ENCODE measurements around the gene EWSR1.

The EWSR1 gene

DNA sequence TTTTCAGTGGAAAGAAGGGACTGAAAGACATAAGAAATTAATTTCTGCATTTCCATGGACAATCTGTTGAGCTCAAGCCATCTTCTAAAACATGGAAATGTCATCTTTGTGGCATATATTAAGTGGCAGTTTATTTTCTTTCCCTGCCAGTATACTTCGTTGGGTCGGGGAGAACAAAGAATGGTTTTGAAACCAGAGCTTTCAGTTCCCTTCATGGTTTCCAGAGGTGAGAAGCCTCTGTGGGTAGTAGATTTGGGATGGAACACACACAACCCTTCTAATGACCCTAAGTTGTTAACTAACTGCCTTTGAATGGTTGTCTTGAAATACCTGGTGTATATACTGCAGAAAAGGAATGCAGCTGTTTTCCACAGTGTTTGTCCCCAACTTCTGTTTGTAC, 20.8 kb downstream of the EWSR1 start:
- H3K4me1 ChIP-seq (ENCODE audit: control insufficient read depth, insufficient read depth, low read length) = no peaks in the 10 kb centered on the region
- no peaks in the 10 kb centered on the region for H3K9me3 ChIP-seq (ENCODE audit: control insufficient read depth, low read length)
- no peak overlapping the region for H3K4me3 ChIP-seq (ENCODE audit: low read length)
- no peaks in the 10 kb centered on the region for H3K27me3 ChIP-seq (ENCODE audit: control insufficient read depth, insufficient read depth, low read length)
- H3K36me3 ChIP-seq (ENCODE audit: control insufficient read depth, insufficient read depth, low read length) = peaks cover 23% of the 10 kb centered on the region
- no peak overlapping the region for H3K9ac ChIP-seq (ENCODE audit: low read length)

DNA sequence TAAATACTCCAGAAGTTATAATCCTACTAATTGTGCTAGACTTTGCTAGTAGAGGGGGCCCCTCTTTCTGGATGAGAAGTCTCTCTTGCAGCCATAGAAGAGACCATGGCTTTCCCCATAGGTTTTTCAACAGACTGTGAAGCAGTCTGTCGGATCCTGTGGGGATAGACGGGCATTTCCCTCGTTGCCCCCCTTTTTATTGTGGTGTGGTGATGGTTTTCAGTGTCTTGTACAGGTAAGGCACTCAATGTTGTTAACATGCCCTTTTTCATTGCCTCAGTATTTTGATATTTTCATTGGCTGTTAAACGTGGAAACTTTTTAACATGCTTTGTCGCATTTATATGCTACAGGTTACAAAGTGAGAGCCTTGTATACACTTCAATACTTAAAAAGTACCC, 22.0 kb downstream of the EWSR1 start:
- Histone ChIP-seq H3K4me3 (ENCODE audit: low read length) (no peak overlapping the region), H3K9me3 (ENCODE audit: control insufficient read depth, low read length) (no peaks in the 10 kb centered on the region), H3K4me1 (ENCODE audit: control insufficient read depth, insufficient read depth, low read length) (no peaks in the 10 kb centered on the region), H3K36me3 (ENCODE audit: control insufficient read depth, insufficient read depth, low read length) (peaks cover 12% of the 10 kb centered on the region), H3K27me3 (ENCODE audit: control insufficient read depth, insufficient read depth, low read length) (no peaks in the 10 kb centered on the region), H3K9ac (ENCODE audit: low read length) (no peak overlapping the region)

DNA sequence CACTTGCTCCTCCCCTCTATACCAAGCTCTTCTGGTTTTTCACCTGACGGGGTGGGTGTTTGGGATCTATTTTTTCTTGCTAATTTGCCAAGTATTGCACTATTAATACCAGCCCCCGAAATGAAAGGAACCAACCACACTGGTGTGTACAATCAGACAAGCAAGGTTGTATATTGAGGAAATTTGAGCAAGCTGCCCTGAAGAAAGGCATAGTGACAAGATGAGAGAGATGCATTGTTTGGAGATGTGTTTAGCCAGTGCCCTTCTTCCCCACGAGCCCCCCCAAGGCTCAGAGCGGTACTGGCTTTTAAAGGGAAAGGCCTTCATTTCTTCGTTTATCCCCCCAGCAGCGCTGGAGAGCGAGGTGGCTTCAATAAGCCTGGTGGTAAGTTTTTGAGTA, 23.1 kb downstream of the EWSR1 start:
- H3K9me3 ChIP-seq (ENCODE audit: control insufficient read depth, low read length) = no peaks in the 10 kb centered on the region
- H3K36me3 ChIP-seq (ENCODE audit: control insufficient read depth, insufficient read depth, low read length) = peaks cover 22% of the 10 kb centered on the region
- H3K4me3 ChIP-seq (ENCODE audit: low read length) = no peak overlapping the region
- no peak overlapping the region for H3K9ac ChIP-seq (ENCODE audit: low read length)
- no peaks in the 10 kb centered on the region for H3K4me1 ChIP-seq (ENCODE audit: control insufficient read depth, insufficient read depth, low read length)
- no peaks in the 10 kb centered on the region for H3K27me3 ChIP-seq (ENCODE audit: control insufficient read depth, insufficient read depth, low read length)

- no peak overlapping the region for H3K4me3 ChIP-seq (ENCODE audit: low read length)
- no peaks in the 10 kb centered on the region for H3K27me3 ChIP-seq (ENCODE audit: control insufficient read depth, insufficient read depth, low read length)
- H3K36me3 ChIP-seq (ENCODE audit: control insufficient read depth, insufficient read depth, low read length) = peaks cover 32% of the 10 kb centered on the region
- no peaks in the 10 kb centered on the region for H3K4me1 ChIP-seq (ENCODE audit: control insufficient read depth, insufficient read depth, low read length)
- no peak overlapping the region for H3K9ac ChIP-seq (ENCODE audit: low read length)
- no peaks in the 10 kb centered on the region for H3K9me3 ChIP-seq (ENCODE audit: control insufficient read depth, low read length)
Measured at GRCh38 chr22:29292379-29292778, 24.3 kb downstream of the EWSR1 start.

DNA sequence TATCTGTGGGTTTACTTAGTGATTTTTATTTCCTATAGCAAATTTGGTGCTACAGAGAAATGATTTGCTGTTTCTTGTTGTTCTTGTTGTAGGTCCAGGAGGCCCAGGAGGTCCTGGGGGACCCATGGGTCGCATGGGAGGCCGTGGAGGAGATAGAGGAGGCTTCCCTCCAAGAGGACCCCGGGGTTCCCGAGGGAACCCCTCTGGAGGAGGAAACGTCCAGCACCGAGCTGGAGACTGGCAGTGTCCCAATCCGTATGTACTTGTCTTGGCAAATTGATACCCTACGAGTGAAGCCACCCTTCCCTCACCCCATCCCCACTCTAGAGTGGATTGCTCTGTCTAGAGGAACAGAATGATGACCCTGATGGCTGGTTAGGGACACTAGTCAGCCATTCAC, 30.6 kb downstream of the EWSR1 start:
- Histone ChIP-seq H3K36me3 (ENCODE audit: control insufficient read depth, insufficient read depth, low read length) (peaks cover 45% of the 10 kb centered on the region), H3K4me1 (ENCODE audit: control insufficient read depth, insufficient read depth, low read length) (peaks cover 10% of the 10 kb centered on the region), H3K9me3 (ENCODE audit: control insufficient read depth, low read length) (no peaks in the 10 kb centered on the region), H3K27me3 (ENCODE audit: control insufficient read depth, insufficient read depth, low read length) (no peaks in the 10 kb centered on the region), H3K9ac (ENCODE audit: low read length) (no peak overlapping the region), H3K4me3 (ENCODE audit: low read length) (no peak overlapping the region)

GRCh38 chr22:29299136-29299900, 31.2 kb downstream of the EWSR1 start:
- Histone ChIP-seq H3K9me3 (ENCODE audit: control insufficient read depth, low read length) (no peaks in the 10 kb centered on the region), H3K36me3 (ENCODE audit: control insufficient read depth, insufficient read depth, low read length) (peaks cover 45% of the 10 kb centered on the region), H3K4me1 (ENCODE audit: control insufficient read depth, insufficient read depth, low read length) (peaks cover 10% of the 10 kb centered on the region), H3K27me3 (ENCODE audit: control insufficient read depth, insufficient read depth, low read length) (no peaks in the 10 kb centered on the region), H3K9ac (ENCODE audit: low read length) (no peak overlapping the region), H3K4me3 (ENCODE audit: low read length) (no peak overlapping the region)

- Histone ChIP-seq H3K4me3 (ENCODE audit: low read length) (no peak overlapping the region), H3K4me1 (ENCODE audit: control insufficient read depth, insufficient read depth, low read length) (peaks cover 10% of the 10 kb centered on the region), H3K36me3 (ENCODE audit: control insufficient read depth, insufficient read depth, low read length) (peaks cover 42% of the 10 kb centered on the region), H3K9ac (ENCODE audit: low read length) (no peak overlapping the region), H3K9me3 (ENCODE audit: control insufficient read depth, low read length) (no peaks in the 10 kb centered on the region), H3K27me3 (ENCODE audit: control insufficient read depth, insufficient read depth, low read length) (no peaks in the 10 kb centered on the region)
Measured at GRCh38 chr22:29300467-29300806, 32.4 kb downstream of the EWSR1 start.

GRCh38 chr22:29300807-29301601, 32.9 kb downstream of the EWSR1 start:
- Histone ChIP-seq H3K4me3 (ENCODE audit: low read length) (no peak overlapping the region), H3K4me1 (ENCODE audit: control insufficient read depth, insufficient read depth, low read length) (peaks cover 12% of the 10 kb centered on the region), H3K36me3 (ENCODE audit: control insufficient read depth, insufficient read depth, low read length) (peaks cover 37% of the 10 kb centered on the region), H3K27me3 (ENCODE audit: control insufficient read depth, insufficient read depth, low read length) (no peaks in the 10 kb centered on the region), H3K9me3 (ENCODE audit: control insufficient read depth, low read length) (no peaks in the 10 kb centered on the region), H3K9ac (ENCODE audit: low read length) (no peak overlapping the region)

GRCh38 chr22:29301716-29302401, 33.8 kb downstream of the EWSR1 start:
- no peak overlapping the region for H3K4me3 ChIP-seq (ENCODE audit: low read length)
- no peaks in the 10 kb centered on the region for H3K9me3 ChIP-seq (ENCODE audit: control insufficient read depth, low read length)
- no peak overlapping the region for H3K9ac ChIP-seq (ENCODE audit: low read length)
- peaks cover 19% of the 10 kb centered on the region for H3K4me1 ChIP-seq (ENCODE audit: control insufficient read depth, insufficient read depth, low read length)
- H3K27me3 ChIP-seq (ENCODE audit: control insufficient read depth, insufficient read depth, low read length) = no peaks in the 10 kb centered on the region
- peaks cover 30% of the 10 kb centered on the region for H3K36me3 ChIP-seq (ENCODE audit: control insufficient read depth, insufficient read depth, low read length)

GRCh38 chr22:29302402-29302680, 34.3 kb downstream of the EWSR1 start:
- no peak overlapping the region for H3K4me3 ChIP-seq (ENCODE audit: low read length)
- no peaks in the 10 kb centered on the region for H3K9me3 ChIP-seq (ENCODE audit: control insufficient read depth, low read length)
- H3K36me3 ChIP-seq (ENCODE audit: control insufficient read depth, insufficient read depth, low read length) = peaks cover 26% of the 10 kb centered on the region
- no peaks in the 10 kb centered on the region for H3K27me3 ChIP-seq (ENCODE audit: control insufficient read depth, insufficient read depth, low read length)
- no peak overlapping the region for H3K9ac ChIP-seq (ENCODE audit: low read length)
- H3K4me1 ChIP-seq (ENCODE audit: control insufficient read depth, insufficient read depth, low read length) = peaks cover 21% of the 10 kb centered on the region

- Histone ChIP-seq H3K9ac (ENCODE audit: low read length) (no peak overlapping the region), H3K9me3 (ENCODE audit: control insufficient read depth, low read length) (no peaks in the 10 kb centered on the region), H3K27me3 (ENCODE audit: control insufficient read depth, insufficient read depth, low read length) (no peaks in the 10 kb centered on the region), H3K36me3 (ENCODE audit: control insufficient read depth, insufficient read depth, low read length) (peaks cover 20% of the 10 kb centered on the region), H3K4me3 (ENCODE audit: low read length) (no peak overlapping the region), H3K4me1 (ENCODE audit: control insufficient read depth, insufficient read depth, low read length) (peaks cover 26% of the 10 kb centered on the region)
Measured at GRCh38 chr22:29302681-29303465, 34.8 kb downstream of the EWSR1 start.

DNA sequence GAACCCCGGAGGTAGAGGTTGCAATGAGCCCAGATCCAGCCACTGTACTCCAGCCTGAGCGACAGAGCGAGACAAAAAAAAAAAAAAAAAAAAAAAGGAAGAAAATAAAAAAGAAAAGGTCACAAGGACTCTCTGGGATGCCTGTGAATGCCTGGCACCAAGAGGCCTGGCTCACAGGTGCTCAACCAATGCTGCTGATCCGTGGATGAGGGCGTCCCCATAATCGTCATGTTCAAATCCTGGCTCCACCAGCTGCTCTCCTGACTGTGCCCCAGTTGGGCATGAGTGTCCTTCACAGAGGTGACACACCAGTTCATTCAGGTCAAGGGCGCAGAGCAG, 37.7 kb downstream of the EWSR1 start:
- Histone ChIP-seq H3K27me3 (ENCODE audit: control insufficient read depth, insufficient read depth, low read length) (no peaks in the 10 kb centered on the region), H3K36me3 (ENCODE audit: control insufficient read depth, insufficient read depth, low read length) (peaks cover 2% of the 10 kb centered on the region), H3K9ac (ENCODE audit: low read length) (no peak overlapping the region), H3K4me3 (ENCODE audit: low read length) (no peak overlapping the region), H3K9me3 (ENCODE audit: control insufficient read depth, low read length) (no peaks in the 10 kb centered on the region), H3K4me1 (ENCODE audit: control insufficient read depth, insufficient read depth, low read length) (peaks cover 54% of the 10 kb centered on the region)
